Stimulated activated CD4-positive, alpha-beta T cell treated with anti-CD3 and anti-CD28 coated beads, Interleukin-2, amount 100 ng/mL, for 48 hours (primary cell): ENCODE measurements around the gene ANXA6.

Experiments used
- DNase-seq, 2 donors: peaks; one replicate each; pipeline ENCODE4 v3.0.0-alpha.2; 2020

The ANXA6 gene

DNA sequence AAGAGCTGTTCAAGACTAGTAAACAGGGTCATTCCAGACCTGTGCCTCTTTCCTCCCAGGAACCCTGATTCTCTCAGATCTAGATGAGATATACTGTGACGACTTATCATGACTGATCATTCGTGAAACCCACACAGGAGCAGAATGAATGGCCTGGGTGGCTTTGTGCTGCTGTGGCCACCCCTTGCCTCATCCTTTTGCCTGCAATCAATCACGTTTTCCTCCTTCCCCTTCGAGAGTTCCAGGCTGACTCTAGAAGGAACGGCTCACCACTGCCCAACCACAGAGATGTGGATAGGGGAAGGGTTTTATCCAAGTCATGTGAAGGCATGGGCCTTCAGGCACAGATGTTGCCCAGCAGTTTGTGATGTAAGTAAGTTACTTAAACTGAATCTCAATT lies 5.8 kb downstream of the ANXA6 start:
- DNase-seq = peak; percentile 53 to 58

DNA sequence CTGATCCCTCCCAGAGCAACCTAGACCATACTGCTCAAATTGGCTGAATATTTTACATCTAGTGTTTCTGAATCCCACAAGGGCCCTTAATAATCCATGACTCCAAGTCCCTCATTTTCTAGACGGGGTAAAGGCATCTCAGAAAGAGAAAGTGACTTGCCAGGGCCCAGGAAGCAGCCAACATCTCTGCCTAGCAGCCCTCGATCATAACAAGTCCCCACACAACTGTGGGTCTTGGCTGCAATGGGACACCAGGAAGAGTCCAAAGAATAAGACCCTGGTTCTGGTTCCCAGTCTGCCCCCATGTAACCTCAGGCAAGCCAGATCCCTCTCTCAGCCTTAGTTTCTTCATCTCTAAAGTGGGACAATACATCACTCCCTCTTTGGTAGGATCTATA lies 6.3 kb downstream of the ANXA6 start:
- no peak for DNase-seq

DNA sequence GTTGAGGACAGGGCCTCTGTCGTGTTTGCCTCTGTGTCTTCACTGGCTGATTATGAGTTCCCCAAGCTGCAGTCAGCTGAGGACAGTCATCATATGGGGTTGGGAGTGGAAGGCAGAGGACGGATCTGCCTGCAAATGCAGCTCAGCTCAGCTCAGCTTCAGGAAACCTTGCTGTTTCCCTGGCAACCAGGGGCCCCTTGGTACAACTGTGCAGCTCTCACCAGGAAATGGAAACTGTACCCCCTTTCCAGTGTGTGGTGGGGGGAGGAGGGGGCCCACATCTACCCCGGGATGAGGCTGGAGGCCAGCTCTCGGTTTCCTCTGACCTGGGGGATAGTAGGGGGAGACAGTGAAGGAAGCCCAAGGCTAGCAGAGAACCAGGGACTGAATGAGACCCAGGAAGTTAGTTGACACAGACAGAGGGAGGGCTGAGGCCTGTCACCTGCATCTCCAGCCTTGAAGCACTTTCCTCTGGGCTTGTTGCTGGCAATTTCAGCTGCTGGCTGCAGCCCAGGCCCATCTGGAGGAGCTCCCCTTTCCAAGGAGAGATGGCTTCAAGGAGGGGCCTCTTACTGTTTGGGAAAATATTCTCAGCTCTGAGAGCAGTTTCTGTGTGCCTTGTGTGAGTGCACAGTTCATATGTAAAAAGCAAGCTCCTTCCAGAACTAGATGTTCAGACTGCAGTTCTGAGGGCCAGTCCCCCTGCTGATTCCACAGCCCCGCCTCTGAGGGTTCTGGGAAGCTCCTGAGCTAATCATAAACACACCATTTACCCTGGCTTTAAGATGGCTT lies 6.9 kb downstream of the ANXA6 start:
- DNase-seq = peak; percentile 41 to 44

DNA sequence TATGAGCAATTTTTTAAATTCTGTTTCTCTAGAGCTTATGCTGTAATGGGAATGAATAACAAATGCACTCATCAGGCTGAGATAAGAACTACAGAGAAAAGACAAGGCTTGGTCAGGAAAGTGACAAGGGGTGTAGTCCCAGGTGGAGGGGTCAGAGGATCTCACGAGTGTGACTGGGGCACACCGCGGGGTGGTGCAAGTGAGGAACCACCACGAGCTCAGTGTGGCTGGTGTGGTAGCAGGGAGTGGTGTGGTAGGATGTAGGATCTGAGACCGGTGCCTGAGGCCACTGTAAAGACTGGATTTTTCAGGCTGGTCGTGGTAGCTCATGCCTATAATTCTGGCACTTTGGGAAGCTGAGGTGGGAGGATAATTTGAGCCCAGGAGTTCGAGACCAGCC lies 9.0 kb downstream of the ANXA6 start:
- DNase-seq = no peak

- DNase-seq = no peak
Observed at GRCh38 chr5:151147033-151147432, 10.5 kb downstream of the ANXA6 start.

DNA sequence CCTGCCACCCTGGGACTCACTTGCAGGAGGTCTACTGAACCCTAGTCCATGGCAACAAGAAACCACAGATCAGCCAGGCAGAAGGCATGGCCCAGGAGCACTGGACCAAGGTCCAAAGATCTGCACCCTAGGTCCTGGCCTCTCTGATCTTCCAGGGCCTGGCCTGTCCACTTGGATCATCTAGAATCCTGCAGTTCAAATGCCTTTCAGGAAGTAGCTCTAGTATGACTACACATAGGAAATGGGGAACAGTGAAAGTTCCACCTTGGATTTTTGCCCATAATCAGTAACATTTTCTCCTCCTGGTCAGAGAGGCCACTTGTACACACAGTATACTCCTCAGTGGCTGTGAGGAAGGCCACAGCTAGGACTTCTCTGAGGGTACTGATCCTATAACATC lies 11.5 kb downstream of the ANXA6 start:
- DNase-seq = no peak

GRCh38 chr5:151144922-151145321 lies 12.7 kb downstream of the ANXA6 start:
- no peak for DNase-seq

DNA sequence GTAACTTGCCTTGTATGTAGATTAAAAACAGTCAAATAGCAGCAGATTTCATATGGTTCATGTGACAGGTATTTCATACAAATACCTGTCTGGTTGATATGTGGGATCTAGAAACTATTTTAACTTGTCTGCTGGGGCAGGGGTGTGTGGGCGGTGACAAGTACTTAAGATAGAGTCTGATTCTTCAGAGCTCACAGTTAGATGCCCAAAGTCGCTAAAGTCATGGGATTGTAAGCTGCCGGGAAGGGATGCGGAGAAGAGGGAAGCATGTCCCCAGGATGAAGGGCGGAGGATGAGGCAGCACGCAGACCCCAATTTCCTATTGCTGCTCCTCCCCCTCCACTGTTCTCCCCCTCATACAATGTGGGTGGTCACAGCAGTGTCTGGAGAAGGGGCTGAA lies 13.3 kb downstream of the ANXA6 start:
- DNase-seq = no peak

DNA sequence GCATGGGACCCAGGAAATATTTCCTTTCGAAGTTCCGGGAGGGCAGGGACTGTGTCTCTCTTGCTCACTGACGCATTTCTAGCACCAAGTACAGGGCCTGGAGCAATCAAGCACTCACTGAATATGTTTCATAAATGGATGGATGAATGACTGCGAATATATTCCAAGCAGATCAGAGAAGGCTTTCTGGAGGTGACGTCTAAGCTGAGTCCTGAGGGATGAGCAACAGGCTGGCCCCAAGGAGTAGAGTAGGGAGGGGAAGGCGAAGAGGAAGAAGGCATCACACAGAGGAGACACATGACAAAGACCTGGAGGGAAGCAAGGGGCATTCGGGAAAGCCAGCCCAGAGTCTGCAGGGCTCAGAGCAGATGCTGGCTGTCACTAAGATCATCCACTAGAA lies 13.9 kb downstream of the ANXA6 start:
- no peak for DNase-seq

GRCh38 chr5:151142933-151143332 lies 14.6 kb downstream of the ANXA6 start:
- DNase-seq = no peak

- DNase-seq = peak in 1 of 2 donors; percentile 36
Observed at GRCh38 chr5:151141535-151141934, 16.0 kb downstream of the ANXA6 start.

- no peak for DNase-seq
Observed at GRCh38 chr5:151140686-151141459, 16.7 kb downstream of the ANXA6 start.

DNA sequence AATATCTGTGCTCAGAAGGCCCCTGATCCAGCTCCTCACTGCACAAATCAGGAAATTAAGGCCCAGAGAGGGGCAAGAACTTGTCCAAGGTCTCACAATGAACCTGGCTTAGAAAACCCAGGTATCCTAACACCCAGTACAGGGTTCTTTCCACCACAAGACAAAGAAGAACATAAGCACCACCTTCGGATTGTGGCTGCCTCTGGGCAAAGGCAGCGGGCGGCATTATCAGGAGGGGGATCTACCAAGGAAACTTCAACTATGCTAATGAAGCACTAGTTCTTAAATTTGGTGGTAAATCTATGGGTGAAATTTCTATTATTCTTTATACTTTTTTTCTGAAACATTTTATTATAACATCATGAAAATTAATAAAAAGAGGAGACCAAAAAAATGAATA lies 17.9 kb downstream of the ANXA6 start:
- DNase-seq = no peak

DNA sequence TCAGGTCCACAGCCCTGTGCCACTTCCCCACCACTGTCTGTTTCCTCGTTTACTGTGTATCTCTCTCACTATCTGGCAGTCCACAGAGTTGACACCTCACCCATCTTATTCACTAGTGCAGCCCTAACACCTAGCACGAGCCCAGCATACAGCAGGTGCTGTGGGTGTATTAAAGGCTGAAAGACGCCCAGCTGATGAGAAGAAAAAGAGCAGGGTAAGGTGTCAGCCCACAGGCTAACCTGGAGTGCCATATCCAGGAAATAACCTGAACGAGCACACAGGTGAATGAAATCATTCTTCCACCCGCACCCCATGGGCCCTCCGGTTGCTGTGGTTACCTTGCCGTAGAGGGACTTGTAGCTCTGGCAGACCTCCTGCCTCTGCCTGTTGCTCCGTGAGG lies 18.6 kb downstream of the ANXA6 start:
- no peak for DNase-seq

DNA sequence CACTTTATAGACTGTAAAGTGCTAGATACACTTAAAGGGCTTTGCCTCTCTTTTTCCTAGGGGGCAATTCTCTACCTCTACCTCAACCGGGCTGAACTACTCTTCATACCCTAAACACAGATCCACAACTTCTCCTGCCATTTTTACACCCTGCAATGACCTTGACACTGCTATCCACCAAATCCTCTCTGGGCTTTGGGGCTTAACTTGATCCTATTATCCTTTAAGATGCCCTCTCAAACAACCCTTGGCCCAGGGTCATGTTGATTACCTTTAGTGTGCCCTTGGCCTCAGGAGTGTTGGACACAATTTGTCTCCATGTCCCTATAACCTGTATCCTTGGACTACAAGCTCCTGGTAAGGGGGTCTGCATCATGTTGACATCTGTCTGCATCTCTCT lies 19.5 kb downstream of the ANXA6 start:
- no peak for DNase-seq

- DNase-seq = no peak
Observed at GRCh38 chr5:151137067-151137825, 20.3 kb downstream of the ANXA6 start.

DNA sequence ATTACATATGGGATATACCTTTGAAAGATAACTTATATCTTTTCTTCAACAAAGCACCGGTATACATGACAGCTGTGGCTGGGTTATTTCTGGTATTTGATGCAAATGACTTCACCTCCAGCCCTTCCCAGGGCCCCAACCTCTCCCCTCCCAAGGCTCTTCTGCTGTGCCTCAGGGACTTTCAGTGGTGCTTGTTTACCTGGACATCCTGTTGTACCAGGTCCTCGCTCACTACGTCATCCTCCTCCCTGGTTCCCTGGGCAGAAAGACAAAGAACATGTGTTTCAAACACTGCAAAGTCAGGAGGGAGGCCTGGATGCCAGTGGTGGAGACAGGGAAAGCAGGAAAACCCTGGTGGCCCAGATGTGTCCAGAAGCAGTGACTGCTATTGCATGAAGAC lies 23.4 kb downstream of the ANXA6 start:
- DNase-seq = no peak

GRCh38 chr5:151132963-151133362 lies 24.6 kb downstream of the ANXA6 start:
- no peak for DNase-seq

DNA sequence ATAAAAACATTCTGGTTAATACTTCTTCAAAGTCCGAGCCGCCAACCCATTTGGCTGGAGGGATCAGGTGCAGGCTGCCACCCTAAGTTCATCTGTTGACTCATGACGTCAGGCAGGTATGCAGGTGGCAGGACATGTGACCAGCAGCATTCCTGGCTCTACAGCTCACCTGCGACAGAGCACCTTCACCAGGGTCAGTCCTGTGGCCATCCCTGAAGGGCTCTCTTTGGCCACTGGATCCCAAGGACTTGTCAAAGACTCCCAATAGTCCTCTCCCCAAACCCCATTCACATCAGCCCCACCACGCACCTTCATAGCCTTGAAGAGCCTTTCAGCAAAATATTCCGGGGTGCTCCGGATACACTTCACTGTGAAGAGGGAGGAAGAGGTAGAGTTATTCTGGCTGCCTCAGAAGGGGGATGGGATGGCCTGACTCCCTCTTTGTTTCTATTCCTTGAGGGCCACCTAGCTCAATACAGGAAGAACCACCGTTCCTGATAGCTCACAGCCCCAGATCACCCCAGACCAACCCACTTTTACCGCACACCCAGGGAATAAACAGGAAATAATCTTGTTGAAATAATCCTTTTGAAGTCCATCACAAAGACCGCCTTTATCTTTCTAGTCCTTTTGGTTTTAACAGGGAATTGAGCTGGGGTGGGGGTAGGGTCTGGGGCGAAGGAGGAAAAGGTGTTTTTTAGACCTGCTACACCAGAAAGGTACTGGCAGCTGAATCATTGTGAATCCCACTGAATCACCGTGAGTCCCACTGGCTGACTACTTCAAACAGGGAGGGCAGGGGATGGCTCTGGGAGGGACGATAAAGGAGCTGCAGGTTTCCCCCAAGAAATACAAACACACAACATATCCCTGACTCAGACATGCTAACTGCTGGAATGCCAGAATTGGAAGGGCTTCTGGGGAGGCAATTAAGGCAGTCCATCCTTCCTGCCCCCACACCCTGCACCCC lies 26.4 kb downstream of the ANXA6 start:
- no peak for DNase-seq

GRCh38 chr5:151130235-151130921 lies 27.2 kb downstream of the ANXA6 start:
- no peak for DNase-seq

- no peak for DNase-seq
Observed at GRCh38 chr5:151128817-151129216, 28.8 kb downstream of the ANXA6 start.

DNA sequence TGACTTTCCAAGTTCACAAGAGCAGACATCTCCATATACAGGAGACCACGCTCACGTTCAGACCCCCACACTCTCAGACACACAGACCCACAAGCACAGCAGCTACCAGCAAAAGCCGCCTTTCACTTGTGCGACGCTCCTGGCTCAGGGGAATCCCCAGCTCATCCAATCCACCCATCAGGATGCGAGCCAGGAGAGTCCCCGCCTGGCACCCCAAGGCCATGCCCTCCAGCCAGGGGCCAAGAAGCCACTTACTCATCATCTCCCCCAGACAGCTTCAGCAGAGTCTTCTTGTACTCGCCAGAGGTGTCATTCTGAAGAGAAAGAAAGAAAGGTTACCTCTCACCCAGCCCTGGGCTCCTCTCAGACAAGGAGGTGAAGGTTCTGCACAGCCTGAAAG lies 29.7 kb downstream of the ANXA6 start:
- DNase-seq = no peak
